NCI-H345 treated with DMSO at 0.1 percent for 48 hours (cell line): Measurements from ENCODE around the gene PDE4DIP.
"Not testable (repeated sequence)": the region's sequence is repeated elsewhere in the genome, so short reads cannot be mapped to it uniquely, and the experiment has no call there.

ENCODE experiments used
- DNase-seq: peaks from one replicate; lab custom pipeline; 2025; ENCODE audit not compliant: unreplicated experiment; lab: John Stamatoyannopoulos, UW

PDE4DIP gene

DNA sequence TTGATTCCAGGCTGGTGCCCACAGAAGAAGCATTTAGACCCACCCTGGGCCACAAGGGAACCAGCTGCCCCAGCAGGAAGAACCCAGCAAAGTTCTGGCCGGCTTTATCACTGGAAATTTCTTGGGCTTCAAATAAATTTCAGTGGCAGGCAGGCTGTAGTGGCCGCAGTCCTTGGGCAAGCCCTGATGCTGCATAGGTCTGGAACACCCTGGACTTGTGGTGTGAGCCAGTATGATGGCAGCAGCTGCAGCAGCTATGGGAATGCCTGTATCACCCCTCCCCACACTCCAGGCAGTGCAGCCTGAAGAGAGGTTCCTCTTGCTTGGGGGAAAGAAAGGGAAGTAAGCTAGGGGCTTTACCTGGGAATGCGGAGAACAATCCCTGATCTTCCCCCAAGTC is 189.7 kb downstream of the PDE4DIP start:
- not testable (repeated sequence) for DNase-seq

DNA sequence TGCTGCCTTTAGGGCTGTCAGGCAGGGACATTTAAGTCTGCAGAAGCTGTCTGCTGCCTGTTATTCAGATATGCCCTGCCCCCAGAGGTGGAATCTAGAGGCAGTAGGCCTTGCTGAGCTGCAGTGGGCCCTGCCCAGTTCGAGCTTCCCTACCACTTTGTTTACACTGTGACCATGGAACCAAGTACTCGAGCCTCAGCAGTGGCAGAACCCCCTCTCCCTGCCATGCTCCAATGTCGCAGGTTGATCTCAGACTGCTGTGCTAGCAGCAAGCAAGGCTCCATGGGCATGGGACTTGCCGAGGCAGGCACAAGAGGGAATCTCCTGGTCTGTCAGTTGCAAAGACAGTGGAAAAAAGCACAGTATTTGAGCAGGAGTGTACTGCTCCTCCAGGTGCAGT is 198.8 kb downstream of the PDE4DIP start:
- not testable (repeated sequence) for DNase-seq

DNA sequence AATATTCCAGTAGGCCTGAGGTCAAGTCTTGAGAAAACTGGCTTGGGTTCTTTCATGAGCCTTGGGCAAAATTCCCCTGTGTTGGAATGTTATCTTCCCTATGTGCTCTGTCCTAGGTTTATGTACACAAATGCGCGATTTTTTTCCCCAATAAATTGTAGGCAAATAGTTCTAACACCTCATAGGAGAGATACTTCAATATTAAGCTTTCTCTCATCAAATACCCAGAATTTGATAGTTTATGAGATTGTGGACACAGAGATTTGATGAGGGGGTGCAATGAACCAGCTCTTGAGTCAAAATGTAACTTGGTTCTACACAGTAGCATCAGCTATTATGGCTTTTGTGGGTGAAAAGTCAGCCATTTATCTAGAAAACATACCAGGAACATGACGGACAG is 220.4 kb downstream of the PDE4DIP start:
- DNase-seq = not testable (repeated sequence)

DNA sequence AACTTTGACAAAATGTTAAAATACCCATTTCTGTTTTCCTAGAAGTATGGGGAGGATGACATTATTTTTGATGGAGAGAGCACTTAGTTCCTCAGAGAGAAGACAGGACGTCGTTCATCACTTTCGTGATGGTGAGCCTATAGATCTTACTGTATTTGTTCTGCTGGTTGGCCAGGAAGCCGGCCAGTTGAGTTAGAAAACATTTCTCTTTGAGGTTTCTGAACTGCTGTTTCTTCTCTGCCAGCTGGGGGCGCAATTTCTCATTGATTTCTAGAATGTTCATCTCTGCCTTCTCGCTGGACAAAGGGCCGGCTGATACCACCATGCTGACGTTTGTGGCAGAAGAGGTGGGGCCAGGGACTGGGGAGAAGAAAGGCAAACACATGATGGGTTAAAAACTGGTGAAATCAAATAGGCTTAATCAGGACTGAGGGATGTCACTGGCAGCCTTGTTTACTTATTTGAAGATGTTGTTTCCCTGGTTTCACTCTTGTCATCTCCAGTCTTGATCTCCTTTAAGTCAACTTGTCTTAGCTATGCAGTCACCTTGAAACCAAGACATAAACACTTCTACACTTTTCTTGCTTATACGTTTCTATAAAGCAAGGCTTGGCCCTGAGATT is 231.4 kb downstream of the PDE4DIP start:
- DNase-seq = not testable (repeated sequence)
